Measurements from ENCODE around the gene SIRT6.
"Not testable (repeated sequence)": the region's sequence is repeated elsewhere in the genome, so short reads cannot be mapped to it uniquely, and the experiment has no call there.

SIRT6 gene

GRCh38 chr19:4182084-4182810, at the start of gene SIRT6, which contains the start of gene ANKRD24:
Gene SIRT6 (minus strand): TSS chr19:4182563. CDS start chr19:4182539, 24 bp downstream.
Gene ANKRD24 (plus strand): TSS chr19:4182689. CDS start chr19:4186426, 3,737 bp downstream.
- DNase-seq: peak; percentile 98

GRCh38 chr19:4232139-4232538, 49.8 kb upstream of the SIRT6 start:
- not testable (repeated sequence) for DNase-seq

- not testable (repeated sequence) for DNase-seq
Observed at GRCh38 chr19:4231521-4231920, 49.2 kb upstream of the SIRT6 start.

- not testable (repeated sequence) for DNase-seq
Observed at GRCh38 chr19:4230237-4230636, 47.9 kb upstream of the SIRT6 start.

- DNase-seq: no peak
Observed at GRCh38 chr19:4229179-4229931, 47.0 kb upstream of the SIRT6 start, which contains the start of gene EBI3. Gene EBI3 (plus strand): TSS chr19:4229523. CDS start chr19:4229551, 28 bp downstream.

- no peak for DNase-seq
Observed at GRCh38 chr19:4228765-4229178, 46.4 kb upstream of the SIRT6 start.

- DNase-seq: no peak
Observed at GRCh38 chr19:4227771-4228170, 45.4 kb upstream of the SIRT6 start.

- DNase-seq: no peak
Observed at GRCh38 chr19:4225885-4226284, 43.5 kb upstream of the SIRT6 start.

- no peak for DNase-seq
Observed at GRCh38 chr19:4224470-4224869, 42.1 kb upstream of the SIRT6 start.

- DNase-seq: no peak
Observed at GRCh38 chr19:4220188-4220587, 37.8 kb upstream of the SIRT6 start.

- DNase-seq: not testable (repeated sequence)
Observed at GRCh38 chr19:4218523-4218922, 36.2 kb upstream of the SIRT6 start.

- no peak for DNase-seq
Observed at GRCh38 chr19:4217429-4218264, 35.3 kb upstream of the SIRT6 start.

GRCh38 chr19:4216846-4217245, 34.5 kb upstream of the SIRT6 start:
- no peak for DNase-seq

GRCh38 chr19:4215807-4216206, 33.4 kb upstream of the SIRT6 start:
- DNase-seq: no peak

GRCh38 chr19:4213116-4213515, 30.8 kb upstream of the SIRT6 start:
- DNase-seq: no peak

- DNase-seq: no peak
Observed at GRCh38 chr19:4210166-4210731, 27.9 kb upstream of the SIRT6 start.

- no peak for DNase-seq
Observed at GRCh38 chr19:4208385-4209094, 26.2 kb upstream of the SIRT6 start.

GRCh38 chr19:4206818-4207484, 24.6 kb upstream of the SIRT6 start:
- DNase-seq: no peak

- no peak for DNase-seq
Observed at GRCh38 chr19:4201798-4202197, 19.4 kb upstream of the SIRT6 start.

- no peak for DNase-seq
Observed at GRCh38 chr19:4200940-4201542, 18.7 kb upstream of the SIRT6 start.

- DNase-seq: peak; percentile 28
Observed at GRCh38 chr19:4199699-4200293, 17.4 kb upstream of the SIRT6 start.
